GM23248 (cell line): ENCODE data around the gene RENBP.

Source experiments
- EZH2 ChIP-seq: fragments of 200-600 bp; sonication (generic); IDR thresholded peaks from 2 replicates; pipeline ENCODE4 v1.6.1; 2018; ENCODE audit warnings: antibody characterized with exemption, mild to moderate bottlenecking; ENCODE audit not compliant: insufficient read depth, poor library complexity, severe bottlenecking
- EZH2phosphoT487 ChIP-seq: fragments of 200-600 bp; sonication (generic); IDR thresholded peaks from 2 replicates; pipeline ENCODE4 v1.6.1; 2018; ENCODE audit warnings: antibody characterized with exemption, moderate library complexity, mild to moderate bottlenecking, low read depth; ENCODE audit not compliant: insufficient read depth

GRCh38 chrX:153910446-153910845 is 34.0 kb downstream of the RENBP start:
- TF ChIP-seq EZH2 (no peak), EZH2phosphoT487 (no peak)
